CD4-positive, alpha-beta T cell treated with Interferon gamma for 1 hour (primary cell): ENCODE measurements around the gene ATP10D.
A peak's percentile ranks its signal among the peaks of the same experiment; 100 is the strongest.
"Not testable (repeated sequence)": the region's sequence is repeated elsewhere in the genome, so short reads cannot be mapped to it uniquely, and the experiment has no call there.

ENCODE experiments used
- DNase-seq: peaks from one replicate; pipeline ENCODE4 v3.0.0-alpha.2; 2020

The ATP10D gene

DNA sequence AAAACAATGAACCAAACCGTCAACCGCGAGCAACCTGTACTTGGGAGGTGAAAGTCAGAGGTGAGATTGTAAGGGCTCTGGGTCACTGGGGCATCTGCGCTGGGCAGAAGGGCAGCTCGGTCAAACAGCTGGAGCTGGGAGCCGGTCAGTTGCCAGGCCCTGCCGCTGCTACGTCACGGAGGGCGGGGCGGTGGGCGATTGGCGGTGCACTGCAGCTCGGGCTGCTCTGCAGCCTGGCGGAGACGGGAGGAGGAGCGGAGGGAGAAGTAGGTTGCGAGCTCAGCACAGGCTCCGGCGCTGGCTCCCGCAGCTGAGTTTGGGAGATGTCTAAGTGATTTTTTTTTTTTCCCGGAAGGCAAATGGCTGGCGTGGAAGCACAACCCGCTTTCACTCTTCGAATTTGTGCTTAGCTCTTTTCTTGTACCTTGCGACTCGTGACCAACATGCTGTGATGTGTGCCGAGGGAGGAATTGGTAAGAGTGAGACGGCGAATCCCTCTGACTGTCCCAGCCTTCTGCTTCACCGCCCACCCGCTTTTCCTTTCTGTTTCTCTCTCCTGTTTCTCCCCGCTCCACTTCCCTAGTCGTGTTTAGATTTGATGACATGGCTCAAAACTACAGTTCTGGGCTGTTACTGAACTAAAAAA lies at the start of gene ATP10D:
Gene ATP10D (plus strand): TSS at position 229 of the 646 bp plus-strand sequence. CDS start 27,266 bp downstream, outside the sequence.
- peak; percentile 84 for DNase-seq

DNA sequence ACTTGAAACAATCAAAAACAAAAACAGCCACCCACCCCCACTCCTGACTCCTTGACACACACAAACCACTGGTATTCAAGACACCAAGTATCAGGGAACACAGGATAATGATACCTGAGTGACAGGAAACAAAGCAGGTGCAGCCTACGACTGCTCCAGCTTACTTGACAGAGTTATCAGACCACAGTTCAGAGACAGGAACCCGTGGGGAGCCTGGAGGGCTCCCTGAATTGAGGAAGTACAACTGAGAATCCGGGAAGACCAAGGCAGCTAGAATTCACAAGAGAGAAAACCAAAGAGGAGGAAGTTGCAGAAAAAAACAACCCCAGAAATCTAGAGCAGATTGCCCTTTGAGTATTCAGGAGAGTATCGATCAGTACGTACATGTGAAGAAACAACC lies 42.1 kb upstream of the ATP10D start:
- DNase-seq = peak; percentile 1

DNA sequence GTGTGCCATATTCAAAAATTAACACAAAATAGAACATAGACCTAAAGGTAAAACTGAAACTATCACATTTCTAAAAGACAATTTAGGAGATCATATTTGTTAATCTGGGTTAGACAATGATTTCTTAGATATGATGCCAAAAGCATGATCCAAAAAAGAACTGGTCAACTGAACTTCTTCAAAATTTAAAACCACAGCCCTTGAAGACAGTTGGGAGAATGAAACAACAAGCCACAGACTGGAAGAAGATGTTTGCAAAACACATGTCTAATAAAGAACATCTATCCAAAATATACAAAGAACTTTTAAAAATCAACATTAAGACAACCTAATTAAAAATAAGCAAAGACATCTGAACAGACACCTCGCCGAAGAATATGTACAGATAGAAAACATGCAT lies 41.0 kb upstream of the ATP10D start:
- no peak for DNase-seq

DNA sequence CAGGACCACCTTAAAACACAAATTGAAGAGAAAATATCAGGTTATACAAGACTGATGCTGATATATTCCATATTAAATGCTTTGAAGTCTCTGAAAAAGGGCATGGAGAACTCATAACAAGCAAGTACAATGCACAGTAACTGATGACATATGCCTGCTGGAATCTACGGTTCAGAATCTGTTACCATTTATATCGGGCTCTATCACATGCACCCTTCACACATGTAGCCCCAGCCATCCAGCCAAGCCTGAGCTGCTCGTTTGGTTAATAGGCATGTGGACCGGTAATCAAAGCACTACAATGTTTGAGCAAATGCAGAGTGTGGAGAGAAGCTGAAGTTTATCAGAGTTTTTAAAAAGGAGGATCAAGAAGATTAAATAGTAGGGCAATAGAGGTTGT lies 33.4 kb upstream of the ATP10D start:
- DNase-seq = no peak

- DNase-seq = no peak
Measured at GRCh38 chr4:47462799-47463234, 22.3 kb upstream of the ATP10D start.

GRCh38 chr4:47463235-47463956 lies 21.7 kb upstream of the ATP10D start, which contains the start of gene COMMD8:
Gene COMMD8, minus strand, starts transcription at chr4:47463702. Its CDS starts 51 bp downstream, at chr4:47463651.
- DNase-seq = peak; percentile 98

DNA sequence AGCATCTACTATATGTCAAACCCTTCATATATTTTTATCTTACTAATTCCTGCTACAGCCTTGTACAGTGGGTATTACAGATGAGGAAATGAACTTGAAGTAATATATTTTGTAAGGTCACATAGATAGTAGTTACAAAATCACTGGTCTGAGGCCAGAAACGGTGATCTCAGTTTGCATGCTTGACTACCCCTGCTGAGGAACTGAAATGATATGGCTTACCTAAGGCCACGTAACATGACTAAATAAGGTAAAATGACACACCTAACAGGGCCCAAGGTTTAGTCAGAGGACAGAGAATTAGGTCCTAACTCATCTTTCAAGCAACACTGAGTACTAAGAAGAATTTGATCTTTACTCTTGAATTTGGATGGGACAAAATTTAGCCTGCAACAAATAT lies 20.1 kb upstream of the ATP10D start:
- peak; percentile 8 for DNase-seq

GRCh38 chr4:47466056-47466785 lies 18.9 kb upstream of the ATP10D start:
- no peak for DNase-seq

DNA sequence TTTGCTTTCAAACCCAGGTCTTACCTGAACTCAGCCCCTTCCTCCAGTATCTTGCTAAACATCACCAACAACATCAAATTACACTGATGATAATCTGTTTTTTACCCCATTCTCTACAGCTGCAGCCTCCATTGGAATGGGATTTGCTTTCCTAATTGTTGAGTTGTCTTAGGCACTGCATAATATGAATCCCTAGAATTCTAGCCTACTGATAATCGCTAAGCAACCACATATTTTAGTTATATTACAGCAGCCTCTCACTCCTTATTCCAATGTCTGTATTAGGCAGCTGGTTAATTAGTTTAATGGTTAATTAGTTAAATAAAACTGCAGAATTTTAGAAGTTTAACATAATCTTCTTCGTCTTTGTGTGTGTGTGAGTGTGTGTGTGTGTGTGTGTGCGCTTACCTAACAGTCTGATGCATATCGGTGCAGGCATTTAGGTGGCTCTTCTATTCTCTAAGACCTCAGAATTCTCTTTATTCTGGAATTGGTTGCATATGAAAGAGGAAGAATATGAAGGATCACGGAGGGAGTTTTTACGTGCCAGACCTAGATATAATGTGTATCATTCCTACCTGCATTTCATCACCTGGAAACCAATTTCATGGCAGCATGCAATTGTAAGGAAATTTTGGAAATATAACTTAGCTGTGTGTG lies 16.2 kb upstream of the ATP10D start:
- DNase-seq = no peak

- no peak for DNase-seq
Measured at GRCh38 chr4:47469951-47470350, 15.1 kb upstream of the ATP10D start.

DNA sequence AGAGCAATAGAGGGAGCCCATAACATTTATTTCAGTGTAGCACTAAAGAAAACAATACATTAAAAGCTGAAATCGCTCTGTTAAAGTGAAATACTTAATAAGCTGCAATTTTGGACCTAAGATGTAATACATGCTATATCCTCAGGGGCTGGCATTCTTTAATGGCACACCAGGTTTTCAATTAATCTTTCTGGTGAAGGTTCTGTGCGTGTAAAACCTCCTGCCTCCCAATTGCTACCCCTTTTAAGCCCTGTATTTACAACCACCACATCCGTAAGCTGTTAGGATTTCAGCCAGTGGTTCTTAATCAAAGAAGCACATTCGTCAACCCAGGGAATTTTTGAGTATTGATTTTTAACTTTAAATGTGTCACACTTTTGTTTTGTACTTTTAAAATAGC lies 14.0 kb upstream of the ATP10D start:
- no peak for DNase-seq

DNA sequence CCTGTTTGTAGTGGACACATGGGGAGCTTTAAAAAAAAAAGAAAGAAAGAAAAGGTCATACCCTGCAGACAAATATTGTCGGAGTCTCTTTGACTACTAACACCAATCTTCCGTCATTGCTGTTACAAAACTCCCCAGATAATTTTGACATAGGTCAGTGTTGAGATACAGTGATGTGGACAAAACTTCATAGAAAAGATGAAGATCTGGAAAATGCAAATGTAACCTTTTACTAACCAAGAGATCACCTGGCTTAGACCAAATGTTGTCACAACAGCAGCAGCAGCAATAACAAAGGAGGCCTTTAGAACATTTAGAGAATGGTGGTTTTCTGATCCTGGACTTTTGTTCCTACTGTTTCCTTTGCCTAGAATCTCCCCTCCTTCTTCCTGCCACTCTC lies 13.5 kb upstream of the ATP10D start:
- no peak for DNase-seq

GRCh38 chr4:47473141-47473750 lies 11.8 kb upstream of the ATP10D start:
- DNase-seq = no peak

- no peak for DNase-seq
Measured at GRCh38 chr4:47474799-47475198, 10.3 kb upstream of the ATP10D start.

- DNase-seq = no peak
Measured at GRCh38 chr4:47475411-47475810, 9.7 kb upstream of the ATP10D start.

- no peak for DNase-seq
Measured at GRCh38 chr4:47478804-47479203, 6.3 kb upstream of the ATP10D start.

DNA sequence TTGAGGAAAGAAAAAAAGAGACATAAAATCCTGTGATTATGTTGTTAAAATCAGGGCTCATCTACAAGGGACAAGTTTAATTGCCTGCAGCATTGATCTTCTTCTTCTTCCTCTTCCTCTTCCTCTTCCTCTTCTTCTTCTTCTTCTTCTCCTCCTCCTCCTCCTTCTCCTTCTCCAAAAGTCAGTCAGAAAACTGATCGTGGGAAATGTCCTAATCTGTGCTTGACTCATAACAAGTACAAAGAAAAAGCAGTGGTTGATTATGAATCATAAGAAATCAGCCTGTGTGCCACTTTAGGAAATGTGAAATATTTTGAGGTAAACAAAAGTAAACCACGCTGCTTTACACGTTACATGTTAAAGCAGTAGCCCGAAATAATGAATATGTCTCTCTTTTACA lies 2.7 kb upstream of the ATP10D start:
- DNase-seq = no peak

- DNase-seq = no peak
Measured at GRCh38 chr4:47483745-47484144, 1.3 kb upstream of the ATP10D start.

DNA sequence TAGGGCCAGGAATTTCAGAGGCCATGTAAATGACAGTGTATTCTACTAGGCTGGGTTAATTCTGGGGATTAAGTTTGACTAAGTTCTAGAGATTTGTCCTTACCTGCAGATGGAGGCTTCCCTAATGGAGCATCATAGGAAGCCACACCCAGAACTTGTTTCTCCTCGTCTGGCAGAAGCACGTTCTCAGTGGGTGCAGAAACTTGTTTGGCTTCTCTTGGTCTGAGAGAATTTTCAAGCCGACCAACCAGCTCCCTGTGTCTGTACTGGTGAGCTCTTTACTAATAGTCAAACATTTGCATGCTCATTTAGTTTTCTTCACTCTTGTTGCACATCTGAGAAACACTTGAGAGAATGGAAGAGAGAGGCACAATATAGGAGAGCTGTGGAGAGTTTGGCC lies 907 bp upstream of the ATP10D start:
- no peak for DNase-seq

- no peak for DNase-seq
Measured at GRCh38 chr4:47485768-47486167, 693 bp downstream of the ATP10D start.

- DNase-seq = no peak
Measured at GRCh38 chr4:47486231-47486673, 1.2 kb downstream of the ATP10D start.

- DNase-seq = not testable (repeated sequence)
Measured at GRCh38 chr4:47486727-47487126, 1.7 kb downstream of the ATP10D start.

DNA sequence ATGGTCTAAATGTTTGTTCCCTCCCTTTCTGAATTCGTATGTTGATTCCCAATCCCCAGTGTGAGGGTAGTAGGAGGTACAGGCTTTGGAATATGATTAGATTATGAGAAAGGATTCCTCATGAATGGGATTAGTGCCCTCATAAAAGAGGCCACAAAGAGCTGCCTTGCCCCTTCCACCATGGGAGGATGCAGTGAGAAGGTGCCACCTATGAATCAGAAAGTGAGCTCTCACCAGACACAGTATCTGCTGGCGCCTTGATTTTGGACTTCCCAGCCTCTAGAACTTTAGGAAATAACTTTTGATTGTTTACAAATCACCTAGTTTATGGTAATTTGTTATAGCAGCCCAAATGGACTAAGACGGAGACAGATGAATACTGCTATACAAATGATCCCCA lies 3.6 kb downstream of the ATP10D start:
- no peak for DNase-seq
